Heart right ventricle (tissue), 16 donors: ENCODE results near the gene PARP11. TPM values are rescaled to one million over a fixed set of nuclear protein-coding genes. Genes with fewer than 3 reads are reported as not detected.

Experiments
- ATAC-seq, 8 donors: fragments of 200-7000 bp; cut with Tn5 transposase; one replicate each; pipeline ENCODE4 v1.9.1; 2020; ENCODE audit warnings: mild to moderate bottlenecking in 8 of 8, moderate library complexity in 8 of 8, moderate number of reproducible peaks in 1 of 8
- DNase-seq, 2 donors: peaks; one replicate each; pipeline ENCODE4 v3.0.0-alpha.2; 2020
- H3K27ac ChIP-seq, 10 donors: fragments of 200-600 bp; sonication (generic) in 2 of 10; one replicate each; pipeline versions ENCODE4 v1.5.0 to v1.8.0; 2020 to 2022; ENCODE audit warnings: mild to moderate bottlenecking in 3 of 10
- H3K27me3 ChIP-seq, 7 donors: fragments of 200-600 bp; one replicate each; pipeline ENCODE4 v1.8.0; 2021 to 2022; ENCODE audit warnings: mild to moderate bottlenecking in 2 of 7
- H3K36me3 ChIP-seq, 9 donors: fragments of 200-600 bp; sonication (generic) in 1 of 9; one replicate each; pipeline versions ENCODE4 v1.5.0 to v1.8.0; 2020 to 2022; ENCODE audit warnings: mild to moderate bottlenecking in 2 of 9
- H3K4me1 ChIP-seq, 9 donors: fragments of 200-600 bp; sonication (generic) in 1 of 9; one replicate each; pipeline versions ENCODE4 v1.5.0 to v1.8.0; 2020 to 2022; ENCODE audit warnings: mild to moderate bottlenecking in 4 of 9
- H3K4me3 ChIP-seq, 10 donors: fragments of 200-600 bp; sonication (generic) in 2 of 10; one replicate each; pipeline versions ENCODE4 v1.5.0 to v1.8.0; 2020 to 2022; ENCODE audit warnings: mild to moderate bottlenecking in 7 of 10, moderate library complexity in 2 of 10
- H3K9me3 ChIP-seq, 11 donors: fragments of 200-600 bp in 10 of 11; sonication (generic) in 2 of 11; one replicate each; pipeline versions ENCODE4 v1.5.0 to v1.8.0; 2013 to 2022; ENCODE audit warnings: mild to moderate bottlenecking in 2 of 11, control low read depth in 1 of 11, moderate library complexity in 1 of 11
- CTCF ChIP-seq, 9 donors: fragments of 200-600 bp; sonication (generic) in 2 of 9; IDR thresholded peaks; one replicate each; pipeline versions ENCODE4 v1.5.0 to v1.8.0; 2021 to 2022; ENCODE audit warnings: antibody characterized with exemption in 9 of 9, mild to moderate bottlenecking in 5 of 9, moderate library complexity in 1 of 9
- WGBS, 2 donors: extraction: QIAGEN DNeasy Blood & Tissue Kit; methylation state at CpG; one replicate each; pipeline ENCODE4 v1.1.7; 2013; ENCODE audit warnings: inconsistent platforms in 1 of 2; 5-methylcytosine and 5-hydroxymethylcytosine counted together
- intact Hi-C, 10 donors: fragments of 100-400 bp; cut with DNase I; formaldehyde crosslinking; loops; one replicate each; pipeline versions ENCODE4 v1.11.1 to v1.14.2; 2022
- polyA plus RNA-seq, 2 donors: library from polyadenylated mRNA; stranded (reverse); fragments of 200-250 nt; gene quantifications; one replicate each; pipeline ENCODE4 v1.2.3, GENCODE V29; 2013
- total RNA-seq, 10 donors: library from RNA; stranded (reverse); fragmentation: NEBNext Ultra II Directional in 3 of 10; extraction: Animal tissue kit (Norgen Biotek cat#: 25700) in 3 of 10; gene quantifications; one replicate each; pipeline versions ENCODE4 v1.2.1 to v1.2.4, GENCODE V29; 2021 to 2023
- donor health status: Arrhythmogenic right ventricular cardiomyopathy.
- donor health status: ischemic (EF 13 %, LVEDD 7.1; RV severe dilation, severe dysfunction).
- donor health status: healthy with polysubstance abuse.
- donor health status: DM: no; HTN: yes; CAD: no.
- donor health status: DM: no; HTN: no; CAD: no.
- donor health status: ischemic (EF 25% LVEDD 6.9; RV normal size, moderate dysfunction).
- donor health status: ischemic (EF 25% LVEDD 5.7; RV mildly dilated, moderate dysfunction).
- donor health status: healthy.
- donor health status: DM: yes; HTN: yes; CAD: no.
- donor health status: Ischemic cardiomyopathy.
- donor health status: ischemic (EF 35%, LVEDD 5.7; RV mildly dilated, moderate dysfunction).
- donor health status: nonischemic (EF 11% LVEDD 7.7; RV severe dilation, severe dysfunction).
- donor health status: DM: yes; HTN: yes; CAD: no.
- donor health status: PGD.
- donor health status: ischemic (EF 29% LVEDD 5.4; RV normal size, mild dysfunction).
- donor health status: nonischemic (EF 23%, LVEDD 6.1; RV moderate dilation, normal function).

The PARP11 gene
- total and polyA plus RNA-seq, 12 donors: 1.5 to 7.5 (median 5.0) TPM

GRCh38 chr12:3815094-3815766, 58.0 kb downstream of the PARP11 start:
- no peak for TF ChIP-seq CTCF (IDR thresholded peaks at IDR 0.05)
- 73 to 77% methylated on average over 4 of the region's 4 CpGs for WGBS, 2 donors
- H3K9me3 ChIP-seq: no peaks in the 10 kb centered on the region
- H3K36me3 ChIP-seq: peaks cover 0 to 84% (median 7%) of the 10 kb centered on the region in 9 donors
- H3K27me3 ChIP-seq: no peaks in the 10 kb centered on the region
- H3K27ac ChIP-seq: no peak overlapping the region
- no peak overlapping the region for H3K4me3 ChIP-seq
- peaks cover 0 to 7% (median 0%) of the 10 kb centered on the region in 9 donors for H3K4me1 ChIP-seq
- ATAC-seq (no peak), DNase-seq (no peak)
- intact Hi-C loops: no loop called here

- intact Hi-C loops: no loop called here
- Histone ChIP-seq H3K27ac (no peak overlapping the region), H3K9me3 (no peaks in the 10 kb centered on the region), H3K27me3 (no peaks in the 10 kb centered on the region), H3K36me3 (peaks cover 0 to 87% (median 4%) of the 10 kb centered on the region in 9 donors), H3K4me1 (peaks cover 0 to under 1% (median 0%) of the 10 kb centered on the region in 9 donors), H3K4me3 (no peak overlapping the region)
- no peak for TF ChIP-seq CTCF (IDR thresholded peaks at IDR 0.05)
- DNase-seq (no peak), ATAC-seq (no peak)
These were observed 62.7 kb downstream of the PARP11 start for GRCh38 chr12:3810540-3810939.

- Histone ChIP-seq H3K36me3 (peaks cover 0 to 83% (median 4%) of the 10 kb centered on the region in 9 donors), H3K4me1 (no peaks in the 10 kb centered on the region), H3K27me3 (no peaks in the 10 kb centered on the region), H3K27ac (no peak overlapping the region), H3K9me3 (no peaks in the 10 kb centered on the region), H3K4me3 (no peak overlapping the region)
- ATAC-seq (no peak), DNase-seq (no peak)
- WGBS, 2 donors: 95 to 99% methylated on average over 5 of the region's 5 CpGs
- intact Hi-C loops: no loop called here
- no peak for TF ChIP-seq CTCF (IDR thresholded peaks at IDR 0.05)
These were observed 63.2 kb downstream of the PARP11 start for GRCh38 chr12:3810016-3810370.

GRCh38 chr12:3809357-3810015, 63.7 kb downstream of the PARP11 start:
- Histone ChIP-seq H3K36me3 (peaks cover 0 to 78% (median 4%) of the 10 kb centered on the region in 9 donors), H3K4me1 (no peaks in the 10 kb centered on the region), H3K4me3 (no peak overlapping the region), H3K27ac (no peak overlapping the region), H3K9me3 (no peaks in the 10 kb centered on the region), H3K27me3 (no peaks in the 10 kb centered on the region)
- WGBS, 2 donors: 86 to 90% methylated on average over 6 of the region's 6 CpGs
- TF ChIP-seq CTCF (IDR thresholded peaks at IDR 0.05): no peak
- DNase-seq (no peak), ATAC-seq (no peak)
- intact Hi-C loops: loop anchor here in 3 of 10 donors (5.0 to 10.0 kb wide), 2 partner anchors 505 to 507 kb away; no protein-coding TSS in a partner anchor
